Measurements from ENCODE around the gene RILPL1.
"Not testable (repeated sequence)": the region's sequence is repeated elsewhere in the genome, so short reads cannot be mapped to it uniquely, and the experiment has no call there.

RILPL1 gene

DNA sequence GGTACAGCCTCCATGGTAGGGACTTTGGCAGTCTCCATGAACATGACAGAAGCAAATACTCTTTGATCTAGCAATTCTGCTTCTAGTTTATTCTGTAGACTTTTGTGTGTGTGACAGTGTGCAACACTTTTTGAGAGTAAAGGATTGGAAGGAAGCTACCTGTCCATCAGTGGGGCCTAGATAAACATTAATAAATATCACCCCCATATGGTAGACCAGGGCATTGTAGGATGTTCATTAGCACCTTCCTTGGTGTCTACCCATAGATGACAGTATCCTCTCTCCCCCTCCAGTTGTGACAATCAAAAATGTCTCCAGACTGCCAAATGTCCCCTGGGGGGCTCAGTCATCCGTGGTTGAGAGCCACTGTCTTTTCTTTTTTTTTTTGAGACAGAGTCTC is 64.7 kb downstream of the RILPL1 start:
- DNase-seq (ENCODE audit: low read depth): no peak

DNA sequence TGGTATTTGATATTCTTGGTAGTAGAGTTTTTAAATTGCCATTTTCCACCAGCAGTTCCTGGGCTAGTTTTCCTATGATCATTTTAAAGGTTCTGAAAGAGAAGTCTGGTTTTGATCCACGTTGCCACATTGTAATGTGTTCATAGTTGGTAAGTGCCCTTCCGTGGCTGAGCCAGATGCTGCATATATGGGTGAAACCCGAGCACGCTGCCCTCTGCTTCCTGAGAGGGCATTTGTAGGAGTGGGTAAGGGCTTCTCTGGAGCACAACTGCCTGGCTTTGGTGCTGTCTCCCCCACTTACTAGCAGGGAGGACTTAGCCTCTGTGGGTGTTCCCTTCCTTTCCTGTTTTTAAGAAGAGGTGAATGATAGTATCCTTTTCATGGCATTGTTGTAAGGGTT is 68.4 kb downstream of the RILPL1 start:
- no peak for DNase-seq (ENCODE audit: low read depth)

DNA sequence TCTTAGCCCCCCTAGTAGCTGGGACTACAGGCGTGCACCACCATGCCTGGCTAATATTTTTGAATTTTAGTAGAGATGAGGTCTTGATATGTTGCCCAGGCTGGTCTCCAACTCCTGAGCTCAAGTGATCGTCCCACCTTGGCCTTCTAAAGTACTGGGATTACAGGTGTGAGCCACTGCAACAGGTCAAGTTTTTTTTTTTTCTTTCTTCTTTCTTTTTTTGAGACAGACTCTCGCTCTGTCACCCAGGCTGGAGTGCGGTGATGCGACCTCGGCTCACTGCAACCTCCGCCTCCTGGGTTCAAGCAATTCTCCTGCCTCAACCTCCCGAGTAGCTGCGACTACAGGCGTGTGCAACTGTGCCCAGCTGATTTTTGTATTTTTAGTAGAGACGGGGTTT is 70.3 kb downstream of the RILPL1 start:
- not testable (repeated sequence) for DNase-seq (ENCODE audit: low read depth)

DNA sequence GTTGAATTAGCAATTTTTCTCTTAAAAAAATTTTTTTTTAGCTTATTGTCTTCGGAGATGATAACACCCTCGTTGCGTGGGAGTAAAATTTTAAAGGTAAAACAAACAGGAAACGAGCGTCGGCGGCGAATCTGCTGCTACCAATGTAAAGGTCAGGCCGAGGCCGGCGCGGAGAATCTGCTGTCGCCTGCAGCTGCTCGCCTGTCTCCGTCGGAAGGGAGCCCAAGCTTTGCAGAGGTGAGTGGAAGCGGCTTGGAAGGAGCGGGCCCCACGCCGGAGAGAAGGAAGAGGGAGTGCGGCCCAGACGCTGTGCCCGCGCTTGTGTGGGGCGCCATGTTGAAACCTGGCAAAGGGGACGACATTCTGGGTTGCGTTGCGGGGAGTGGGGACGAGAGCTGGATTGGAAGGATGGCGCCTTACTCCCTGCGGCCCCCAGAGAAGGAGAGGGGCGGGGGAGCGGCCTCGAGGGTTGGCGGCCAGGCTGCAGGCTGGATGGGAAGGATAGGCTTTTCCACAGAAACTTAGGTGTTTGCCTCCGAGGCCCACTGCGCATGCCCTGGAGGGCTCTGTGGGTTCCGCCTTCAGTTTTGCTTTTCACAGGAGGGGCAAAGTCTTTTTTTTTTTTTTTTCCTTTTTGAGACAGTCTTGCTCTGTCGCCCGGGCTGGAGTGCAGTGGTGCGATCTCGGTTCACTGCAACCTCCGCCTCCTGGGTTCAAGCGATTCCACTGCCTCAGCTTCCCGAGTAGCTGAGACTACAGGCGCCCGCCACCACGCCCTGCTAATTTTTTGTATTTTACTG is 75.3 kb downstream of the RILPL1 start, which contains the start of gene SNRNP35:
Gene SNRNP35, plus strand, starts transcription at position 160 of the 800 bp plus-strand sequence. CDS start 7,402 bp downstream, outside the sequence.
- DNase-seq (ENCODE audit: low read depth): peak; percentile 74

DNA sequence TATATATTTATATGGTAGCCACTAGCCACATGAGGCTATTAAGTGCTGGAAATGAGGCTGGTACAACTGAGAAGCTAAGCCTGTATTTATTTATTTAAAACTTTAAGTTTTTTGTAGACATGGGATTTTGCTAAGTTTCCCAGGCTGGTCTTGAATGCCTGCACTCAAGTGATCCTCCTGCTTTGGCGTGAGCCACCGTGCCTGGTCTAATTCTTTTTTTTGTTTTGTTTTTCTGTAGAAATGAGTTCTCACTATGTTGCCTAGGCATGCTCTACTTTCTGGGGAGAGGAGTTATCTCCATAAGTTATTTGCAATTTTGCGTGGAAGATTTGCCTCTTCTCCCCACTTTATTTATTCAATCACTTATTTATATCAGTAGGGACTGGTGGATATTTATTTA is 80.4 kb downstream of the RILPL1 start:
- DNase-seq (ENCODE audit: low read depth): no peak

DNA sequence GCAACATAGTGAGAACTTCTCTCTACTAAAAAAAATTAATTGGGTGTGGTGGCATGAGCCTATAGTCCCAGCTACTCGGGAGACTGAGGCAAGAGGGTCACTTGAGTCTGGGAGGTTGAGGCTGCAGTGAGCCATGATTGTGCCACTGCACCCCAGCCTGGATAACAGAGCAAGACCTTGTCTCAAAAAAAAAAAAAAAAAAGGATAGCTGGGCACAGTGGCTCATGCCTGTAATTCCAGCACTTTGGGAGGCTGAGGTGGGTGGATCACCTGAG is 81.3 kb downstream of the RILPL1 start:
- DNase-seq (ENCODE audit: low read depth): not testable (repeated sequence)

DNA sequence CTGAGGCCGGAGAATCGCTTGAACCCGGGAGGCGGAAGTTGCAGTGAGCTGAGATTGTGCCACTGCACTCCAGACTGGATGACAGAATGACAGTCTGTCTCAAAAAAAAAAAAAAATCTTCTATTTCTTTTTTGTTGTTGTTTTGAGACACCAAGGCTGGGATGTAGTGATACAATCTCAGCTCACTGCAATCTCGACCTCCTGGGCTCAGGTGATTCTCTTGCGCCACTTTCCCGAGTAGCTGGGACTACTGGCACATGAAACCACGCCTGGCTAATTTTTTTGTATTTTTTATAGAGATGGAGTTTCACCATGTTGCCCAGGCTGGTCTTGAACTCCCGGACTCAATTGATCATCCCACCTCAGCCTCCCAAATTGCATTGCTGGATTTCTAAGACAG is 82.9 kb downstream of the RILPL1 start:
- DNase-seq (ENCODE audit: low read depth): no peak

DNA sequence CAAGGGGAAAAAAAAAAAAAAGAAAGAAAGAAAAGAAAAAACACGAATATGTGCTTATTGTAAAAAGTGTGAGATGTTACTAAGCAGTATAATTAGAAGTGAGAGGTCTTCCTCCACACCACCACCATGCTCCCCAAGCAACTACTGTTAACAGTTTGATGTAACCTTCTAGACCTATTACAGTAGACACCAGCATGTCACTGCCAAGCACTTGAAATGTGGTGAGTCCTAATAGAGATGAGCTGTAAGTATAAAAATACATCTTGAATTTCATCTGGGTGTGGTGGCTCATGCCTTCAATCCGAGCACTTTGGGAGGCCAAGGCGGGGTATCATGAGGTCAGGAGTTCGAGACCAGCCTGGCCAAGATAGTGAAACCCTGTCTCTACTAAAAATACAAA is 83.7 kb downstream of the RILPL1 start:
- no peak for DNase-seq (ENCODE audit: low read depth)

DNA sequence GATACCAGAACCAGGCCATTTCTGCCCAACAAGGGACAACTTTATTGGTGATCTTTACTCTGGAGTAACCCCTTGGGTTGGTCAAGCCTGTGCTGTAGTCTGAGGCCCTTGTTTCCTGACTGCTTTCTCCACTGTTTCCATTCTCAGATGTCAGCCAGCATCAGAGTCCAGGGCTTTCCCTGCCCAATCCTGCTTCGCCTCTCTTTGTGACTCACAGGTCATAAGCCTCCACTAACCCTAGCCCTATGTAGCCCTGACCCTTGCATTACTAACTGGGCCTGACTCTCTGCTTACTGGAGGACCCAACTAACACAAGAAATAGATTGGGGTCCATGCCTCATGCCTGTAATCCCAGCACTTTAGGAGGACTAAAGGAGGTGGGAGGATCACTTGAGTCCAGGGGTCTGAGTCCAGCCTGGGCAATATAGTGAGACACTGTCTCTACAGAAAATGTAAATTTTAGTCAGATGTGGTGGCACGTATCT is 84.2 kb downstream of the RILPL1 start:
- no peak for DNase-seq (ENCODE audit: low read depth)

DNA sequence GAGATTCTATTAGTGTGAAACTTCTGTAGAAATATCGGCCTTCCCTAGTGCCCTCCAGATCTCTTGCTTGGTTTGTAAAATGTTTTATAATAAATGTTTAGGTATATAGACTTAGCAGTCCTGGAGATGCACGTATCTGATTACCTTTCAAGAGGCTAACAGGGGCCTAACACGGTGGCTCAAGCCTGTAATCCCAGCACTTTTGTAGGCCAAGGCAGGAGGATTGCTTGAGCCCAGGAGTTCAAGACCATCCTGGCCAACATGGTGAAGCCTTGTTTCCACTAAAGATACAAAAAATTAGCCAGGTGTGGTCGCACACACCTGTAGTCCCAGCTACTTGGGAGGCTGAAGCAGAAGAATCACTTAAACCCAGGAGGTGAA is 87.2 kb downstream of the RILPL1 start:
- DNase-seq (ENCODE audit: low read depth): no peak

DNA sequence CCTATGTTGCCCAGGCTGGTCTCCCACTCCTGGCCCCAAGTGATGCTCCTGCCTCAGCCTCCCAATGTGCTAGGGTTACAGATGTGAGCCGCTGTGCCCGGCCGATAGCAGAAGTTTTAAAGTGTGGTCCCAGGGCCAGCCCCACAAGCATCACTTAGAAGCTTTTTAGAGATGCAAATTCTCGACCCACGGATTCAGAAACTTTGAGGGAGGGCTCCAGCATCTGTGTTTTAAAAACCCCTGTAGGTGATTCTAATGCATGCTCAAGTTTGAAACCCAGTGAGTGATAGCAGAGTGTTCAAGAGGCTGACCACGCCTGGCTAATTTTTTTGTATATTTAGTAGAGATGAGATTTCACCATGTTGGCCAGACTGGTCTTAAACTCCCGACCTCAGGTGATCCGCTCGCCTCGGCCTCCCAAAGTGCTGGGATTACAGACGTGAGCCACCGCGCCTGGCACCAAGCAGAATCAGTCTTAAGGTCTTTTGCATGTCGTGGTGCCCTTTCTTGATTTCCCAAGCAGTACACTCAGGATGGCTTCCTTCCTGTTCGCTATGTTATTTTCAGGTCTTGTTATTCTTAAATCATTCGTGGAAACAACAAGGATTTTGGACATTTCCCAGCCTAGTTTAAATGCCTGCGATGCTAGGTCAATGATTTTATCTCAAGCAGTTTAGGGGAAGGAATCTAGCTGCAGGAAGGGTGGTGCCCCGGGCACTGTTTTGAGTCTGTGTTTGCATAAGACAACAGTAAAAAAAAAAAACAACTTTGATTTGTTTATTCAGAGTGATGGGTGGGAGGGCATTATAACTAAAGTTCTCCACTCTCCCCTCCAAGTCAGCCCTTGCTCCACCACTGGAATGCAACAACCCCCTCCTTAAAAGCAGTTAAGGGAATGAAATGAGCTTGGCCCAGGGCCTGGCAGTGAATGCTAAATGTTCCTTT is 87.9 kb downstream of the RILPL1 start:
- DNase-seq (ENCODE audit: low read depth): no peak

DNA sequence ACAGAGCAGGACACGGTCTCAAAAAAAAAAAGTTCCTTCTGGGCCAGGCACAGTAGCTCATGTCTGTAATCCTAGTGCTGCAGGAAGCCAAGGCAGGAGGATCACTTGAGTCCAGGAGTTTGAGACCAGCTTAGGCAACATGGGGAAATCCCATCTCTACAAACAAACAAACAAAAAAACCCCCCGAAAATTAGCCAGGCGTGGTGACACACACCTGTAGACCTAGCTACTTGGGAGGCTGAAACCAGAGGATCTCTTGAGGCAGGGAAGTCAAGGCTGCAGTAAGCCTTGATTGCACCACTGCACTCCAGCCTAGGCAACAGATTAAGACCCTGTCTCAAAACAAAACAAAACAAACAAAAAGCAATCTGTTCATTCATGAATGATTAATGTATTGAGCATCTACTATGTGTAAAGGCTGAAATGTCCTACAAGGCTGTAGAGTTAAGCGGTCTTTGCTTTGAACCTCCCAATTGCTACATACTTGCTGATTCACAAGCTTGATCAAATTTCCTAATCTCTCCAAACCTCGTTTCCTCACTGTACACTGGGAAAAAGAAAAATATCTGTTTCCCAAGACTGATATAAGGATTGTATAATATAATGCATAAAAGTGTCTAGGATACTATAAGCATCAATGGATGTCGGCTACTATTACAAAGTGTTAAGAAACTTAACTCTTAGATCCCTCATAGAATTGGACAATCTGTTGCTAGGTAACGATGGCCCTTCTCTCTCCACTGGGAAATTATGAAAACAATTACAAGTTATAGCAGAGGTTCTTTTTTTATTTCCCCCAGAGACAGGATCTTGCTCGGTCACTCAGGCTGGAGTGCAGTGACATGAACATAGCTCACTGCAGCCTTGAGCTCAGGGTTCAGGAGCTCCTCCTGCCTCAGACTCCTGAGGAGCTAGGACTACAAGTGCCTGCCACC is 89.2 kb downstream of the RILPL1 start:
- no peak for DNase-seq (ENCODE audit: low read depth)

DNA sequence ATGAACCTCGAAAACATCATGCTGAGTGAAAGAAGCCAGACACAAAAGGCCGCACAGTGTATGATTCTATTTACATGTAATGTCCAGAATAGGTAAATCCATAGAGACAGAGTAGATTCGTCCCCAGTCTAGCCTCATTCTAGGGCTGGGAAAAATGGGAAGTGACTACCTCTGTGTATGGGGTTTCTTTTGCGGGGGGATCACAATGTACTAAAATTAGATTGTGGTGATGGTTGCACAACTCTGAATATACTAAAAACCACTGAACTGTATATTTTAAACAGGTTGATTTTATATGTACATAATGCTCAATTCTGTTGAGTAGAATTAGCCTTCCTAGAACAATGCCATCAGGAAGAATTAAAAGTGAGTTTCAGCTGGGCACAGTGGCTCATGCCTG is 90.7 kb downstream of the RILPL1 start:
- no peak for DNase-seq (ENCODE audit: low read depth)

DNA sequence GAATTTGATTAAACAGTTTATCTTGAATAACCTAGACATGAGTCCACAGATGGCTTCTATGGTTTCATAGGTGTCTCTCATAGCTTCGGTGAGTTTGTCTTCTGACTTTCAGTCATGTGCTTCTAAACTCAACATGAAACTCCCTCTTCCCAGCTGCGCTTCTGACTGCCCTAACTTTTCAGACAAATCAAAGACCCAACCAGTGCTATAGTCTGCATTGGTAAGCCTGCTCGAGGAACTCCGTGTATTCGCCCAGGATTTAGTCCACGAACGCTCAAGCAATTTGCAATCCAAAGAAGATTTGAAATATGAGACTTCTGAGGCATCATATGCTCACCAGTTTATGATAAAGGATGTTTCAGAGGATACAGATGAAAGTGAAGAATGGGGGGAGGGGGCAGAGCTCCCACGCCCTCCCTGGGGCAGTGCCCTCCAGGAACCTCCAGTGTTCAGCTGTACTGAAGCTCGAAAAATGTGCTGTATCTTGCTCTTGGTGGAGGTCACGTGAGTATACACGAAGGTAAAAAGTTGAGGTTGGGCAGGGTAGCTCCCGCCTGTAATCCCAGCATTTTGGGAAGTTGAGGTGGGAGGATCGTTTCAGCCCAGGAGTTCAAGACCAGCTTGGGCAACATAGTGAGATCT is 91.9 kb downstream of the RILPL1 start:
- DNase-seq (ENCODE audit: low read depth): no peak

DNA sequence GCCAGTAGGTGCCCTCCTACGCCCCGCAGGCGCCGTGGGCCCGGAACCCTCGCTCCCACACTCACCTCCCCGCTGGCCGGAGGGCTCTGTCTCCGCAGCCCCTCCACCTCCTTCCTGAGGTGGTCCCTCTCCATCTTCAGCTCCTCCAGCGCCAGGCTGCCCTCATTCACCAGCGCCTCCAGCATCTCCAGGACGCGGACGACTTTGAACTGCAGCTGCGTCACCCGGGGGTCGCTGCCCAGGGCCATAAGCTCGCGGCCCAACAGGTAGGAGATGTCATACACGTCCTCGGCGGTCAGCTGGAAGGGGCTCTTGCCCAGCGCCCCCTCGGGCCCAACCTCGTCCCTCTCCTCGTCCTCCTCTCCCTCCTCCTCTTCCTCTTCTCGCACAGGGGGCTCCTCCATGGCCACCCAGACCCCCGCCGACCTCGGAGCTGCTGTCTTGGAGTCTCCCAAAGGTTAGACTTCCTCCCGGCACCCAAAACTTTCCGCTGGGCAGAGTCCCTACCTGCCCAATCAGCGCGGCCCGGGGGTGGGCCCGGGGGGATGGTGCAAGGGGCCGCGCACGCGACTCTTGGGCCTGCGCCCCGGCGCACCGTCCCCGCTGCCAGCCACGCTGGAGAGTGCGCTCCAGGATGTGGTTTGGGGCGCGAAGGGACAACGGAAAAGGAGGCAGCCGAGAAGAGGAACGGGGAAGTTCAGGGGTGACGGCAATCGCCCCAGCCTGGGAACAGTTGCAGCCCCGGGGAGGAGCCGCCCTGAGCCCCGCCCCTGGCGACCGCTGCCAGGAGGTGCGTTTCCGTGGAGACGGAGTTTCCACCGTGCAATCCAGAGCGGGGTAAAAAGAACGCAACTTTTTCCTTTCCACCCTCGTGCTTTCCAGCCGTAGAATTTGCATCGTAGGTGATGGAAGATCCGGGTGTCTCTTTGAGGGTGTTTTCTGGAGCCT is 97.2 kb downstream of the RILPL1 start, which contains the start of gene RILPL2:
Gene RILPL2, minus strand, starts transcription at position 668 of the 948 bp plus-strand sequence. Its CDS starts 264 bp downstream, at position 404.
- DNase-seq (ENCODE audit: low read depth): peak; percentile 88

DNA sequence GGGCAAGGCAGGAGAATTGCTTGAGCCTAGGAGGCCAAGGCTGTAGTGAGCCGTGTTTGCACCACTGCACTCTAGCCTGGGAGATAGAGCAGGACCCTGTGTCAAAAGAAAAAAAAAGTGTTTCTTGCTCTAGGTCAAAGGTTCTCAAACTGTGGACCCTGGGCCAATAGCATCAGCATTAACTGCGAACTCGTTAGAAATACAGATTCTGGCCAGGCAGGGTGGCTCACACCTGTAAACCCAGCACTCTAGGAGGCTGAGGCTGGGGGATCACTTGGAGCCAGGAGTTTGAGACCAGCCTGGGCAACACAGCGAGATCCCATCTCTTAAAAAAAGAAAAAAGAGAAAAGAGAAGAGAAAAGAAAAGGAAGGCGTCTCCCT is 97.9 kb downstream of the RILPL1 start:
- no peak for DNase-seq (ENCODE audit: low read depth)

DNA sequence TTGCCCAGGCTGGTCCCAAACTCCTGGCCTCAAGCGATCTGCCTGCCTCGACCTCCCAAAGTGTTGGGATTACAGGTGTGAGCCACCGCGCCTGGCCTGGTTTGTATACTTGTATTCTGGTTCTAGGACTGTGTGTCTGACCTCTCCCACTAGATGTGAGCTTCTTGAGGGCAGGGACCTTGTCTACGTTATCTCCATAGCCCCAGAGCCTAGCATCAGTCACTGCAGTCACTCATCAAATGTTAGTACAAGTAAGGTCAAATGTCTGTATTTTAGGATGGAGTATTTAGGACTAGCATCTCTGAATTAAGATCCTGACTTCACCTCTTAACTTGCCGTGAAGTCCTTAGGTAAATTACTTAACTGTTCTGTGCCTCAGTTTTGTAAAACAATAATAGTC is 99.9 kb downstream of the RILPL1 start:
- no peak for DNase-seq (ENCODE audit: low read depth)

DNA sequence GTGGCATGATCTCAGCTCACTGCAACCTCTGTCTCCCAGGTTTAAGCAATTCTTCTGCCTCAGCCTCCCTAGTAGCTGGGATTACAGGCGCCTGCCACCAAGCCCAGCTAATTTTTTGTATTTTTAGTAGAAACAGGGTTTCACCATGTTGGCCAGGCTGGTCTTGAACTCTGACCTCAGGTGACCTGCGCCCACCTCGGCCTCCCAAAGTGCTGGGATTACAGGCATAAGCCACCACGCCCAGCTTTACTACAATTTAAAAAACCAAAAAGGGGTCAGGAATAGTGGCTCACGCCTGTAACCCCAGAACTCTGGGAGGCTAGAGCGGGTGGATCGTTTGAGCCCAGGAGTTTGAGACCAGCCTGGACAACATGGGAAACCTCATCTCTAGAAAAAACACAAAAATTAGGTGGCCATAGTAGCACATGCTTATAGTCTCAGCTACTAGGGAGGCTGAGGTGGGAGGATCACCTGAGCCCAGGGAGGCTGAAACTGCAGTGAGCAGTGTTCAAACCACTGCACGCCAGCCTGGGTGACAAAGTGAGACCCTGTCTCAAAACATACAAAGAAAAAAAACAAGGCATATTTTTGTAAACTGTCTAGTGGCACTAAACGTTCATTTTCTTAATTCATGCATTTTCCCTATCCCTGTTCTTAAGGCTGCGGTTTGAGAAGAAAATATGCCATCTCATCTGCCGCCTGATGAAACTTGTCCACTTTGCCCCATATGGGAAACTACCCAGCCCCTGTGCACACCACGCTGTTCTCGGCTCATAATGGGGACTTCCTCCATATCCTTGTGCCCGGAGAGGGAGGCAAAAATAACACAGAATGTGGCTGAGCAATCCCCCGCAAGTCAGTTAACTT is 101.3 kb downstream of the RILPL1 start:
- DNase-seq (ENCODE audit: low read depth): not testable (repeated sequence)

DNA sequence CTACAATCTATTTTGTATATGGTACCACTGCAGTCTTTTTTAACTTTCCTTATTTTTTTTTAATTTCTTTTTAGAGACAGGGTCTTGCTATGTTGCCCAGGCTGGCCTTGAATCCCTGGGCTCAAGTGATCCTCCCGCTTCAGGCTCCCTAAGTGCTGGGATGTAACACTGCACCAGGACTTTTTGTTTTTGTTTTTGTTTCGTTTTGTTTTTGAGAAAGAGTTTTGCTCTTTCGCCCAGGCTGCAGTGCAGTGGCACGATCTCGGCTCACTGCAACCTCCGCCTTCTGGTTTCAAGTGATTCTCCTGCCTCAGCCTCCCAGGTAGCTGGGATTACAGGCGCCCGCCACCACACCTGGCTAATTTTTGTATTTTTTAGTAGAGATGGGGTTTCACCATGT is 104.4 kb downstream of the RILPL1 start:
- DNase-seq (ENCODE audit: low read depth): not testable (repeated sequence)
